Pons (tissue), 1 donor: ENCODE measurements around the gene G6PC2.

Source experiments
- DNase-seq: peaks from one replicate; pipeline ENCODE4 v3.0.0-alpha.2; 2016; ENCODE audit warnings: low spot score

The G6PC2 gene

GRCh38 chr2:168948621-168949212 is 47.6 kb downstream of the G6PC2 start:
- no peak for DNase-seq

GRCh38 chr2:168949324-168949723 is 48.2 kb downstream of the G6PC2 start:
- DNase-seq = no peak

- DNase-seq = no peak
Observed at GRCh38 chr2:168951871-168952270, 50.8 kb downstream of the G6PC2 start.

GRCh38 chr2:168952424-168952823 is 51.3 kb downstream of the G6PC2 start:
- DNase-seq = no peak

GRCh38 chr2:168954256-168954655 is 53.2 kb downstream of the G6PC2 start:
- DNase-seq = no peak

- DNase-seq = no peak
Observed at GRCh38 chr2:168955321-168955720, 54.2 kb downstream of the G6PC2 start.

GRCh38 chr2:168956392-168956791 is 55.3 kb downstream of the G6PC2 start:
- no peak for DNase-seq
